ENCODE data around the gene LAMB1. TPM values are rescaled to one million over a fixed set of nuclear protein-coding genes. Genes with fewer than 3 reads are reported as not detected.
A peak's percentile ranks its signal among the peaks of the same experiment; 100 is the strongest.

The LAMB1 gene
- total and polyA plus RNA-seq, 2 of the 13 experiments (the other 11 are each of a cell fraction or from before 2014, with no cell fraction given), result 109 to 124 TPM

DNA sequence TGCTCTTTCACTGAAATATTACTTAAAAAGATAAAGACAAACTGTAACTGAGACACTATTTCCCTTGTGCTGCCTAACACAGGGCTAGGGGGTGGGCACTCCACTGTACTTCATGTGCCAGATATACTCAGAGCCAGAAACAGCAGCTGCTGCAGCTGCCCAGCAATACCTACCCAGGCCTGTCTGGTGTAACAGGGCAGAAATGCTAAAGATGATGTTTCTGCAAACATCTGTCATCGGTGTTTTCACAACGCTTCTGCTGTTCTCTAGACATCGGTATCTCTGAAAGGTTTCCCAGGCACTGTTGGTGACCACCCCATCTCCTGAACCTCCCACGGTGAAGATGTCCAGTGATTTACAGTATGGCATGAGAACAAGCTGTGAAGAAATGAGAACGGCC lies 42.7 kb downstream of the LAMB1 start:
- Histone ChIP-seq H3K36me3 (replicated peaks in 1 of 2; ENCODE audit: control insufficient read depth in 1 of 2, insufficient read depth in 2 of 2, low read length in 2 of 2) (peaks cover 31 to 86% of the 10 kb centered on the region in 2 experiments), H3K27ac (ENCODE audit: extremely low read length, insufficient read depth, low read length) (no peak overlapping the region), H3K9me3 (ENCODE audit: low read length) (no peaks in the 10 kb centered on the region), H3K4me1 (ENCODE audit: insufficient read depth, low read length) (peaks cover 8% of the 10 kb centered on the region), H3K27me3 (ENCODE audit: control insufficient read depth in 1 of 2, insufficient read depth in 2 of 2, low read length in 2 of 2) (no peaks in the 10 kb centered on the region), H2AFZ (ENCODE audit: low read length) (no peak overlapping the region), H3K9ac (ENCODE audit: insufficient read depth, low read depth, low read length) (no peak overlapping the region), H4K20me1 (ENCODE audit: insufficient read depth, low read length) (no peaks in the 10 kb centered on the region), H3K4me3 (replicated peaks in 1 of 3; ENCODE audit: insufficient read depth in 1 of 3, low read depth in 2 of 3, low read length in 3 of 3) (no peak overlapping the region), H3K4me2 (ENCODE audit: low read depth, low read length) (no peak overlapping the region), H3K79me2 (ENCODE audit: insufficient read depth, low read length) (no peaks in the 10 kb centered on the region)
- CTCF ChIA-PET (ENCODE audit: low intra/inter-chr PET ratio, low total read pairs), result no interaction called here
- no peak for DNase-seq (ENCODE audit: low spot score)
- POLR2A ChIA-PET, result no interaction called here
- FAIRE-seq, result no peak
- in situ Hi-C loops (cut with HindIII; ENCODE audit: extremely low pct_ligation_motif_present, low pct_unique_long_range_greater_than_20kb) (no loop called here), intact Hi-C loops (cut with micrococcal nuclease; ENCODE audit: unreplicated experiment) (no loop called here)
- WGBS (ENCODE audit: low lambda C conversion rate), result 98% methylated on average over 5 of the region's 5 CpGs
- TF ChIP-seq NFATC3 (CRISPR knock-in tag; IDR thresholded peaks at IDR 0.05), result no peak
- no peak for TF ChIP-seq LCORL (IDR thresholded peaks at IDR 0.05)
- no peak for TF ChIP-seq LCORL (CRISPR knock-in tag; IDR thresholded peaks at IDR 0.05)
- TF ChIP-seq SIX1 (CRISPR knock-in tag; IDR thresholded peaks at IDR 0.05; ENCODE audit: borderline replicate concordance), result no peak
- TF ChIP-seq ZNF451 (CRISPR knock-in tag; IDR thresholded peaks at IDR 0.05), result no peak
- no peak for TF ChIP-seq CCDC6 (CRISPR knock-in tag; IDR thresholded peaks at IDR 0.05)
- TF ChIP-seq PHF20 (CRISPR knock-in tag; IDR thresholded peaks at IDR 0.05), result no peak
- no peak for TF ChIP-seq FOSL2 (CRISPR knock-in tag; IDR thresholded peaks at IDR 0.05)
- no peak for TF ChIP-seq RFX3 (CRISPR knock-in tag; IDR thresholded peaks at IDR 0.05)
- TF ChIP-seq, protein P1, sequence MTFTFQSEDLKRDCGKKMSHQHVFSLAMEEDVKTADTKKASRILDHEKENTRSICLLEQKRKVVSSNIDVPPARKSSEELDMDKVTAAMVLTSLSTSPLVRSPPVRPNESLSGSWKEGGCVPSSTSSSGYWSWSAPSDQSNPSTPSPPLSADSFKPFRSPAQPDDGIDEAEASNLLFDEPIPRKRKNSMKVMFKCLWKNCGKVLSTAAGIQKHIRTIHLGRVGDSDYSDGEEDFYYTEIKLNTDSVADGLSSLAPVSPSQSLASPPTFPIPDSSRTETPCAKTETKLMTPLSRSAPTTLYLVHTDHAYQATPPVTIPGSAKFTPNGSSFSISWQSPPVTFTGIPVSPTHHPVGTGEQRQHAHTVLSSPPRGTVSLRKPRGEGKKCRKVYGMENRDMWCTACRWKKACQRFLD (CRISPR knock-in tag; IDR thresholded peaks at IDR 0.05; ENCODE audit: borderline replicate concordance), result no peak
- TF ChIP-seq ZNF121 (CRISPR knock-in tag; IDR thresholded peaks at IDR 0.05), result no peak
- no peak for TF ChIP-seq SIN3B (IDR thresholded peaks at IDR 0.05; ENCODE audit: low read length)
- TF ChIP-seq, protein P2, sequence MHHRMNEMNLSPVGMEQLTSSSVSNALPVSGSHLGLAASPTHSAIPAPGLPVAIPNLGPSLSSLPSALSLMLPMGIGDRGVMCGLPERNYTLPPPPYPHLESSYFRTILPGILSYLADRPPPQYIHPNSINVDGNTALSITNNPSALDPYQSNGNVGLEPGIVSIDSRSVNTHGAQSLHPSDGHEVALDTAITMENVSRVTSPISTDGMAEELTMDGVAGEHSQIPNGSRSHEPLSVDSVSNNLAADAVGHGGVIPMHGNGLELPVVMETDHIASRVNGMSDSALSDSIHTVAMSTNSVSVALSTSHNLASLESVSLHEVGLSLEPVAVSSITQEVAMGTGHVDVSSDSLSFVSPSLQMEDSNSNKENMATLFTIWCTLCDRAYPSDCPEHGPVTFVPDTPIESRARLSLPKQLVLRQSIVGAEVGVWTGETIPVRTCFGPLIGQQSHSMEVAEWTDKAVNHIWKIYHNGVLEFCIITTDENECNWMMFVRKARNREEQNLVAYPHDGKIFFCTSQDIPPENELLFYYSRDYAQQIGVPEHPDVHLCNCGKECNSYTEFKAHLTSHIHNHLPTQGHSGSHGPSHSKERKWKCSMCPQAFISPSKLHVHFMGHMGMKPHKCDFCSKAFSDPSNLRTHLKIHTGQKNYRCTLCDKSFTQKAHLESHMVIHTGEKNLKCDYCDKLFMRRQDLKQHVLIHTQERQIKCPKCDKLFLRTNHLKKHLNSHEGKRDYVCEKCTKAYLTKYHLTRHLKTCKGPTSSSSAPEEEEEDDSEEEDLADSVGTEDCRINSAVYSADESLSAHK (CRISPR knock-in tag; IDR thresholded peaks at IDR 0.05; ENCODE audit: borderline replicate concordance), result no peak
- no TSS peak for BruUV-seq (replicated peaks)
- ATAC-seq, result 0 out of 3 replicates have a peak, but pooled peaks have one; percentile 30

All from HepG2 (cell line).